Neuronal stem cell (in vitro differentiated cells): Measurements from ENCODE around the gene ANO1.
A peak's percentile ranks its signal among the peaks of the same experiment; 100 is the strongest.

Experiments used
- DNase-seq: peaks from one replicate; pipeline ENCODE4 v3.0.0-alpha.2; 2013; ENCODE audit warnings: low spot score
- H2AFZ ChIP-seq: one replicate; pipeline ENCODE4 v1.6.1; 2013; ENCODE audit warnings: mild to moderate bottlenecking, low read length, inconsistent platforms
- H2AK5ac ChIP-seq: 2 replicates; pipeline ENCODE4 v1.6.1; 2013; ENCODE audit warnings: low read depth, mild to moderate bottlenecking, inconsistent platforms, low read length, moderate library complexity, mixed read lengths
- H2BK120ac ChIP-seq: 2 replicates; pipeline ENCODE4 v1.6.1; 2013; ENCODE audit warnings: low read depth, mild to moderate bottlenecking, inconsistent platforms, low read length, moderate library complexity, mixed read lengths
- H2BK12ac ChIP-seq: one replicate; pipeline ENCODE4 v1.6.1; 2013; ENCODE audit warnings: low read length, inconsistent platforms
- H2BK15ac ChIP-seq: 2 replicates; pipeline ENCODE4 v1.6.1; 2013; ENCODE audit warnings: mild to moderate bottlenecking, low read length, inconsistent platforms, mixed read lengths
- H2BK5ac ChIP-seq: one replicate; pipeline ENCODE4 v1.6.1; 2013; ENCODE audit warnings: inconsistent platforms, mild to moderate bottlenecking, low read length, moderate library complexity
- H3K14ac ChIP-seq: one replicate; pipeline ENCODE4 v1.6.1; 2013; ENCODE audit warnings: low read length, inconsistent platforms
- H3K18ac ChIP-seq: 2 replicates; pipeline ENCODE4 v1.6.1; 2013; ENCODE audit warnings: low read length, inconsistent platforms
- H3K23ac ChIP-seq: 2 replicates; pipeline ENCODE4 v1.6.1; 2013; ENCODE audit warnings: low read depth, mild to moderate bottlenecking, mixed read lengths, low read length, inconsistent platforms; ENCODE audit not compliant: poor library complexity
- H3K27ac ChIP-seq: replicated peaks from 3 replicates; pipeline ENCODE4 v1.5.1; 2013; ENCODE audit warnings: low read length, inconsistent platforms
- H3K27me3 ChIP-seq, 3 experiments: 2 replicates each; pipeline ENCODE4 v1.6.1; 2013; ENCODE audit warnings: low read length in 3 of 3, mild to moderate bottlenecking in 2 of 3, inconsistent platforms in 1 of 3, low read depth in 1 of 3, mixed read lengths in 1 of 3, moderate library complexity in 1 of 3; ENCODE audit not compliant: control insufficient read depth in 3 of 3, insufficient read depth in 3 of 3
- H3K36me3 ChIP-seq, 2 donors: replicated peaks in 1 of 2; 2 replicates each; pipeline ENCODE4 v1.6.1; 2013; ENCODE audit warnings: low read length in 2 of 2; ENCODE audit not compliant: control insufficient read depth in 2 of 2, insufficient read depth in 2 of 2
- H3K4ac ChIP-seq: 2 replicates; pipeline ENCODE4 v1.6.1; 2013; ENCODE audit warnings: inconsistent platforms, mild to moderate bottlenecking, low read length, moderate library complexity
- H3K4me1 ChIP-seq, 2 donors: 1 replicate in 1 of 2; 2 replicates in 1 of 2; pipeline ENCODE4 v1.6.1; 2013; ENCODE audit warnings: low read length in 2 of 2, low read depth in 1 of 2; ENCODE audit not compliant: control insufficient read depth in 2 of 2, insufficient read depth in 1 of 2
- H3K4me2 ChIP-seq: one replicate; pipeline ENCODE4 v1.6.1; 2013; ENCODE audit warnings: mild to moderate bottlenecking, low read length, inconsistent platforms; ENCODE audit not compliant: insufficient read depth, poor library complexity, severe bottlenecking
- H3K4me3 ChIP-seq, 2 donors: 2 replicates each; pipeline ENCODE4 v1.5.1; 2013; ENCODE audit warnings: low read length in 2 of 2, mild to moderate bottlenecking in 2 of 2, inconsistent platforms in 1 of 2, moderate library complexity in 1 of 2
- H3K79me1 ChIP-seq: one replicate; pipeline ENCODE4 v1.6.1; 2013; ENCODE audit warnings: low read depth, mild to moderate bottlenecking, inconsistent platforms, low read length, moderate library complexity
- H3K9ac ChIP-seq: one replicate; pipeline ENCODE4 v1.6.1; 2013; ENCODE audit warnings: mild to moderate bottlenecking, low read depth, low read length, inconsistent platforms; ENCODE audit not compliant: poor library complexity
- H3K9me3 ChIP-seq, 2 donors: replicated peaks in 1 of 2; 2 replicates each; pipeline versions ENCODE3 to v1.6.1; 2013; ENCODE audit warnings: low read length in 2 of 2, mild to moderate bottlenecking in 2 of 2, inconsistent platforms in 1 of 2, low read depth in 1 of 2, mixed read lengths in 1 of 2, moderate library complexity in 1 of 2; ENCODE audit not compliant: control insufficient read depth in 2 of 2, insufficient read depth in 1 of 2
- H4K8ac ChIP-seq: one replicate; pipeline ENCODE4 v1.6.1; 2013; ENCODE audit warnings: low read depth, mild to moderate bottlenecking, inconsistent platforms, low read length, moderate library complexity
- H4K91ac ChIP-seq: one replicate; pipeline ENCODE4 v1.6.1; 2013; ENCODE audit warnings: low read length, low read depth, mild to moderate bottlenecking, inconsistent platforms; ENCODE audit not compliant: poor library complexity
- WGBS, 2 donors: extraction: QIAGEN DNeasy Blood & Tissue Kit; methylation state at CpG; one replicate each; pipeline ENCODE4 v1.1.7; 2013; ENCODE audit warnings: missing lambda C conversion rate in 2 of 2, mixed read lengths in 1 of 2; ENCODE audit not compliant: insufficient read length in 2 of 2, insufficient replicate concordance in 1 of 2; ENCODE audit errors: extremely low coverage in 2 of 2; 5-methylcytosine and 5-hydroxymethylcytosine counted together

The ANO1 gene

DNA sequence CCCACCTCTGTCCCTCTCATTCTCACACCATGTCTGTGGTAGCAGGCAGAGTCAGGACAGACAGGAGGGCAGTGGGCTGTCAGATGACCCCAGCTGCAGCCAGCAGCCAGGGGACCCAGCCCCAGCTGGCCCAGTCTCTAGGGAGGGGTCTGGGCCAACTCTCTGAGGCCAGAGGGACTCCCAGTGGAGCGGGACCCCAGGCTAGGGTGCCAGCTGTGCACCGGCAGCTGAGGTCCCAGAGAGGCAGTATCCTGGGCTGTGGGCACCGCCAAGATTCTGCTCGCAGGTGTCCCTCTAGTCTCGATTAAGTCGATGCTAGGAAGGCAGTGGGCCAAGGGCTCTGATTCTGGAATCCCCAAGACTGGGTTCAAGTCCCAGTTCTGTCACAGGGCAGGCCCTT lies 108.3 kb downstream of the ANO1 start:
- Histone ChIP-seq H3K14ac (no peak overlapping the region), H2BK15ac (no peak overlapping the region), H4K91ac (no peak overlapping the region), H3K4me3 (no peak overlapping the region), H3K18ac (peak overlapping the region; percentile 52), H2BK120ac (no peak overlapping the region), H4K8ac (no peak overlapping the region), H2AFZ (no peak overlapping the region), H3K27ac (no peak overlapping the region), H3K9ac (peak overlapping the region; percentile 50), H3K23ac (no peak overlapping the region), H3K4me1 (no peaks in the 10 kb centered on the region), H3K36me3 (peaks cover 0 to 2% of the 10 kb centered on the region in 2 donors), H2BK12ac (no peak overlapping the region), H2AK5ac (peak overlapping the region; percentile 64), H3K79me1 (no peaks in the 10 kb centered on the region), H3K4me2 (no peak overlapping the region), H3K9me3 (peaks cover 0 to 6% of the 10 kb centered on the region in 2 donors), H2BK5ac (no peak overlapping the region), H3K4ac (no peak overlapping the region), H3K27me3 (peaks cover 0 to 40% (median 4%) of the 10 kb centered on the region in 3 experiments)
- DNase-seq = no peak
- WGBS, 2 donors = no CpG with 5 or more reads among the region's 6 CpGs

DNA sequence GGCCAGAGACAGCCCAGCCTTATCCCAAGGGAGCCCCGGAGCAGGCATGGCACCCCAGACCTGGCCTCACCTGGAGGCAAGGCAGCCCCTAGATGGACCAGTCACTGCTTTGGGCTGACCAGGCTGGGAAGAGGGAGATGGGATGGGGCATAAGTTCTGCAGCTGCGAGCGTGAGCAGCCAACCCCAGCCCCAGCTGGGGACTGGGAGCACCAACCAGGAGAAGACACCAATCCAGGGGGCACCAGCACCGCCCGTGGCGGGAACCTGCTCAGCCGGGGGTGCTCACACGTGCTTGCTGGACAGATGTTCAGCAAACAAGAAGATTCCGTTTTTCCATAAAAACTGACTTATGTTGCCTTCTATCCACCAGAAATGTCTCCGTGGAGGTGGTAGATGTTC lies 108.8 kb downstream of the ANO1 start:
- no CpG with 5 or more reads among the region's 10 CpGs for WGBS, 2 donors
- H2AK5ac ChIP-seq = peak overlapping the region; percentile 64
- H4K8ac ChIP-seq = no peak overlapping the region
- peaks cover 0 to 39% (median 4%) of the 10 kb centered on the region in 3 experiments for H3K27me3 ChIP-seq
- H2BK120ac ChIP-seq = no peak overlapping the region
- H3K9ac ChIP-seq = no peak overlapping the region
- DNase-seq = no peak
- H3K9me3 ChIP-seq = peaks cover 0 to 6% of the 10 kb centered on the region in 2 donors
- no peaks in the 10 kb centered on the region for H3K79me1 ChIP-seq
- H2BK12ac ChIP-seq = no peak overlapping the region
- no peaks in the 10 kb centered on the region for H3K4me1 ChIP-seq
- H3K18ac ChIP-seq = peak overlapping the region; percentile 77
- H3K4me3 ChIP-seq = no peak overlapping the region
- no peak overlapping the region for H4K91ac ChIP-seq
- H3K14ac ChIP-seq = no peak overlapping the region
- peaks cover 0 to 2% of the 10 kb centered on the region in 2 donors for H3K36me3 ChIP-seq
- no peak overlapping the region for H2AFZ ChIP-seq
- H3K4ac ChIP-seq = no peak overlapping the region
- no peak overlapping the region for H3K4me2 ChIP-seq
- H3K23ac ChIP-seq = peak overlapping the region; percentile 21
- no peak overlapping the region for H3K27ac ChIP-seq
- H2BK5ac ChIP-seq = no peak overlapping the region
- H2BK15ac ChIP-seq = no peak overlapping the region

DNA sequence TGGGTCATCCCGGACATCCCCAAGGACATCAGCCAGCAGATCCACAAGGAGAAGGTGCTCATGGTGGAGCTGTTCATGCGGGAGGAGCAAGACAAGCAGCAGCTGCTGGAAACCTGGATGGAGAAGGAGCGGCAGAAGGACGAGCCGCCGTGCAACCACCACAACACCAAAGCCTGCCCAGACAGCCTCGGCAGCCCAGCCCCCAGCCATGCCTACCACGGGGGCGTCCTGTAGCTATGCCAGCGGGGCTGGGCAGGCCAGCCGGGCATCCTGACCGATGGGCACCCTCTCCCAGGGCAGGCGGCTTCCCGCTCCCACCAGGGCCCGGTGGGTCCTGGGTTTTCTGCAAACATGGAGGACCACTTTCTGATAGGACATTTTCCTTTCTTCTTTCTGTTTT lies 109.7 kb downstream of the ANO1 start:
- H4K91ac ChIP-seq = no peak overlapping the region
- no peak overlapping the region for H3K4me2 ChIP-seq
- H3K27me3 ChIP-seq = peaks cover 0 to 39% (median 4%) of the 10 kb centered on the region in 3 experiments
- no CpG with 5 or more reads among the region's 15 CpGs for WGBS, 2 donors
- no peaks in the 10 kb centered on the region for H3K79me1 ChIP-seq
- H2AK5ac ChIP-seq = no peak overlapping the region
- no peak overlapping the region for H3K9ac ChIP-seq
- peaks cover 0 to 2% of the 10 kb centered on the region in 2 donors for H3K36me3 ChIP-seq
- no peak overlapping the region for H3K18ac ChIP-seq
- no peak overlapping the region for H2BK120ac ChIP-seq
- no peak overlapping the region for H2BK15ac ChIP-seq
- H2BK12ac ChIP-seq = no peak overlapping the region
- no peak overlapping the region for H3K4ac ChIP-seq
- no peak overlapping the region for H2AFZ ChIP-seq
- H2BK5ac ChIP-seq = no peak overlapping the region
- H3K23ac ChIP-seq = no peak overlapping the region
- H3K4me3 ChIP-seq = no peak overlapping the region
- H3K14ac ChIP-seq = peak overlapping the region; percentile 5
- peaks cover 0 to 6% of the 10 kb centered on the region in 2 donors for H3K9me3 ChIP-seq
- no peaks in the 10 kb centered on the region for H3K4me1 ChIP-seq
- DNase-seq = no peak
- H4K8ac ChIP-seq = no peak overlapping the region
- no peak overlapping the region for H3K27ac ChIP-seq

DNA sequence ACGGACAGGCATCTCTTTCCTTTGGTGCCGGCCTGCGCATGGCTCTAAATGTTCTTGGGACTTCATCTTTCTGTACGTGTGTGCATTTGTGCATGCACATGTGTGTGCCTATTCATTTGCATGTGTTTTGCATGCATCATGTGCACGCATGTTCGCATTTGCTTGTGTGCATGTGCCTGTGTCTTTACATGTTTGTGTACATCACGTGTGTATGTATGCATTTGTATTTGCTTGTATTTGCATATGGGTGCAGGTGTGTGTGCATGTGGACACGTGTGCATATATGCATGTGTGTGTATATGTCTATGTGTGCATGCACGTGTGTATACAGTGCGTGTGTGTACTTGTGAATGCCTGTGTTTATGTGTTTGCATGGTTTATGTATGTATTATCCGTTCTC lies 111.5 kb downstream of the ANO1 start:
- no peaks in the 10 kb centered on the region for H3K4me1 ChIP-seq
- no CpG with 5 or more reads among the region's 11 CpGs for whole genome bisulfite sequencing, 2 donors
- H3K9ac ChIP-seq = no peak overlapping the region
- H3K27ac ChIP-seq = no peak overlapping the region
- no peak overlapping the region for H2AFZ ChIP-seq
- H4K8ac ChIP-seq = no peak overlapping the region
- H3K27me3 ChIP-seq = peaks cover 0 to 30% (median 6%) of the 10 kb centered on the region in 3 experiments
- H3K14ac ChIP-seq = peak overlapping the region; percentile 1
- peaks cover 0 to 7% of the 10 kb centered on the region in 2 donors for H3K9me3 ChIP-seq
- H3K36me3 ChIP-seq = peaks cover 0 to 2% of the 10 kb centered on the region in 2 donors
- H3K4me3 ChIP-seq = peak overlapping the region in 1 of 2 donors; percentile 17
- no peak overlapping the region for H3K18ac ChIP-seq
- H2BK120ac ChIP-seq = no peak overlapping the region
- no peak overlapping the region for H2AK5ac ChIP-seq
- H2BK5ac ChIP-seq = no peak overlapping the region
- DNase-seq = no peak
- H3K79me1 ChIP-seq = no peaks in the 10 kb centered on the region
- no peak overlapping the region for H2BK12ac ChIP-seq
- no peak overlapping the region for H3K4ac ChIP-seq
- H4K91ac ChIP-seq = no peak overlapping the region
- no peak overlapping the region for H2BK15ac ChIP-seq
- no peak overlapping the region for H3K4me2 ChIP-seq
- no peak overlapping the region for H3K23ac ChIP-seq
